Tibial nerve (tissue), 3 donors: ENCODE measurements around the gene NSG2.

Experiments used
- CTCF ChIP-seq, 5 experiments: fragments of 200-600 bp in 3 of 5; fragments of 450-650 bp in 2 of 5; sonication (generic) in 3 of 5; IDR thresholded peaks; one replicate each; pipeline ENCODE4 v1.5.1; 2016 to 2019; ENCODE audit warnings: antibody characterized with exemption in 5 of 5, mild to moderate bottlenecking in 3 of 5, moderate library complexity in 2 of 5
- POLR2A ChIP-seq, 2 donors: fragments of 450-650 bp; IDR thresholded peaks; one replicate each; pipeline ENCODE4 v1.6.1; 2017; ENCODE audit warnings: antibody characterized with exemption in 2 of 2, mild to moderate bottlenecking in 2 of 2, moderate library complexity in 2 of 2

DNA sequence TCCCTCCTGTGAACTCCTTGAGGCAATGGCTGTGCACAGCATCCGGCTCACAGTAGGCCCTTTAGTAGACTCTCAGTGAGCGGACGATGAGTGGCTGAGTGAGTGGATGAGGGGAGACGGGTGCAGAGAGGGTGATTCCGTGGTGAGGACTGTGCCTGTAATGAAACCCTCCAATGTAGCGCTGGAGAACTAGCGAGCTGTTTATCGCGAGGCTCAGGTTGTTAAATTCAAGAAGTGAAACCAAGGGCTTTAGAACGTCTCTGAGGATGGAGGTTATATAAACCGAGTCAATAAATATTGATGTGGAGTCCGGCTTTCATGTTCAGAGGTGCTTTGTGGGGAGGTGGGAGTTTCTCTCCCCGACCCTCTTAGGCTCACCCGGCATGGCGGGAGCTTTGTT, 53.2 kb downstream of the NSG2 start:
- TF ChIP-seq CTCF (IDR thresholded peaks at IDR 0.05) (no peak), POLR2A (IDR thresholded peaks at IDR 0.05) (no peak)
